ENCODE data around the gene AUTS2. TPM values are rescaled to one million over a fixed set of nuclear protein-coding genes. Genes with fewer than 3 reads are reported as not detected.

The AUTS2 gene
- total RNA-seq, 2 donors from 2014 or later: 8.6 TPM

DNA sequence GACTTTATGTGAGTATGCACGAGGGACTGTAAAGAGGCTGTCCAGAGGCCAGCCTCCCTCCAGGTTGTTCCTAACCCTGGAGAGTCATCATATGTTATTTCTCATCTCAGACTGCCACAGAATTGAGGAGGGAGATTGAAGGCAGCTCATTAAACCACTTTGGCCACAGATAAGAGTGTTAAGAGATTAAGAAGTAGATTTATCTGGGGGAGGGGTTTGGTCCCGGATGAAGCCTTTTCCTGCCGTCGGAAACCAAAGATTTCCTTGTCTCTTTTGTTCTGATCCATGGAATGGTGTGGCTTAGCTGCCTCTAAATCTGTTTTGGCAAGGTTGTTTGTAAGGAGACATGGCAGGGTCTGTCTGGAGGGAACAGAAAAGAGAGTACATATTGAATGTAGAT is 338.8 kb downstream of the AUTS2 start:
- Histone ChIP-seq H3K4me1 (no peaks in the 10 kb centered on the region), H3K36me3 (no peaks in the 10 kb centered on the region), H3K4me3 (no peak overlapping the region), H3K27me3 (no peaks in the 10 kb centered on the region), H3K27ac (no peak overlapping the region), H3K9me3 (no peaks in the 10 kb centered on the region)
- DNase-seq (ENCODE audit: low spot score): no peak
- TF ChIP-seq, protein P1, sequence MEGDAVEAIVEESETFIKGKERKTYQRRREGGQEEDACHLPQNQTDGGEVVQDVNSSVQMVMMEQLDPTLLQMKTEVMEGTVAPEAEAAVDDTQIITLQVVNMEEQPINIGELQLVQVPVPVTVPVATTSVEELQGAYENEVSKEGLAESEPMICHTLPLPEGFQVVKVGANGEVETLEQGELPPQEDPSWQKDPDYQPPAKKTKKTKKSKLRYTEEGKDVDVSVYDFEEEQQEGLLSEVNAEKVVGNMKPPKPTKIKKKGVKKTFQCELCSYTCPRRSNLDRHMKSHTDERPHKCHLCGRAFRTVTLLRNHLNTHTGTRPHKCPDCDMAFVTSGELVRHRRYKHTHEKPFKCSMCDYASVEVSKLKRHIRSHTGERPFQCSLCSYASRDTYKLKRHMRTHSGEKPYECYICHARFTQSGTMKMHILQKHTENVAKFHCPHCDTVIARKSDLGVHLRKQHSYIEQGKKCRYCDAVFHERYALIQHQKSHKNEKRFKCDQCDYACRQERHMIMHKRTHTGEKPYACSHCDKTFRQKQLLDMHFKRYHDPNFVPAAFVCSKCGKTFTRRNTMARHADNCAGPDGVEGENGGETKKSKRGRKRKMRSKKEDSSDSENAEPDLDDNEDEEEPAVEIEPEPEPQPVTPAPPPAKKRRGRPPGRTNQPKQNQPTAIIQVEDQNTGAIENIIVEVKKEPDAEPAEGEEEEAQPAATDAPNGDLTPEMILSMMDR (IDR thresholded peaks at IDR 0.05): no peak

DNA sequence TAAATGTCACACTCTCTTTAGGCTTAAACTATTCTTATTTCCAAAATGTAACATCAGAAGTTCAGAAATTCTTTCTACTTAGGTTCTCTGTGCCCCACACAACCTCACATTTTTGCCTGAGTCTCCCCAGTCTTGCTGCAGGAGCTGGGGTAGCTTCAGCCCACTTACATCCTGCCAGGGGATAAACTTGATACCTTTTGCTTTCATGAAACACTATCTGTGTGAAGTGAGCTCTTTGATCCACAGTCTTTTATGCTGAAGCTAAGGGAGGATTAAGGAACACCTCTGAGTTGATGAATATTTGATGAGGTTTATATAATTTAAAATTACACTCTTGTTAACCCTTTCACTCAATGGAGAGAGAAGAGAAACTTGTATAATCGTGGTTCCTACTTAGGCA is 341.0 kb downstream of the AUTS2 start:
- TF ChIP-seq, protein P1 (IDR thresholded peaks at IDR 0.05): no peak
- H3K9me3 ChIP-seq: no peaks in the 10 kb centered on the region
- H3K4me3 ChIP-seq: no peak overlapping the region
- H3K27me3 ChIP-seq: no peaks in the 10 kb centered on the region
- H3K36me3 ChIP-seq: no peaks in the 10 kb centered on the region
- no peaks in the 10 kb centered on the region for H3K4me1 ChIP-seq
- no peak for DNase-seq (ENCODE audit: low spot score)
- H3K27ac ChIP-seq: no peak overlapping the region

DNA sequence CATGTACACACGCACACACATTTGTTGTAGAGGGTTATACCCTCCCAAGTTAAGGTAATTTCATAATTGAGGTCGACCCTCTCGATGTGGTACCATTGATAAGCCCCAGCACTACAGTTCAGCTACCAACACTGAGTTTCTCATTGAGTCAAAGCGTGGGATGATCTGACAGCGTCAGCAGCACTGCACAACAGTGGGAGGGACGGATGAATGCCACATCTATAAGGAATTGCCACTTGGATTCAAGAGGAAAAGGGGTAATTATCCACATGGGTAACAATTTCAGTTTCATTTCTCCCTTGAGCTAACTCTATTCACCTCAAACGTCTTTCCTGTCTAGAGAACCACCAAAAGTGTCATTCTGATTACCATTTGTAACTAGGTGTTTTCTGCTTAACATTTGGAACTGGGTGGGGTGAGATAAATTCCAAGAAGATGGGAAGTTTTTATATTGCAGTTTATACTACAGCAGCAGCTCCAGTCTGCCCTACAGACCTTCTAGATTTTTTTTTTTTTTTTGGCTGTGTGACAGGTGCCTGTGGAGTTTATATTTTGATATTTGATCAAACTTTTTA is 342.9 kb downstream of the AUTS2 start:
- Histone ChIP-seq H3K4me3 (no peak overlapping the region), H3K36me3 (no peaks in the 10 kb centered on the region), H3K4me1 (no peaks in the 10 kb centered on the region), H3K27ac (no peak overlapping the region), H3K27me3 (no peaks in the 10 kb centered on the region), H3K9me3 (no peaks in the 10 kb centered on the region)
- no peak for DNase-seq (ENCODE audit: low spot score)
- TF ChIP-seq, protein P1 (IDR thresholded peaks at IDR 0.05): no peak

DNA sequence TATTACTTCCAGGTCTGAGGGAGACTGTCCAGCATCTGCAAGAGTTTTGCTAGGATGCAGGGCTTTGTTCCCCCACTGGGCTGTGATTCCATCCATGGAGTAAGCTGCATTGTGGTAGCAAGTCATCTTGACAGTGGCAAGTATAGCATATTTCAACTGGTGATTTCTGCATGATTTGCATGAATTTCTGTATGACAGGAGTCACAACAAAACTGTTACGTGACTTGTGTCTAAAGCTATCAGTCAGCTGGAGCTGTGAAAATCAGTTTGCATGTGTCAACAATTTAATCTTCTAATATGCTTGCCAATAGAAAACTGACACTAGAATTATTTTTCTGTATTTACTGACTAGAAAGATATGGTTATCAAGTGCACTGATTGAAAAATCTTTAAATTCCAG is 344.3 kb downstream of the AUTS2 start:
- DNase-seq (ENCODE audit: low spot score): no peak
- no peaks in the 10 kb centered on the region for H3K9me3 ChIP-seq
- no peaks in the 10 kb centered on the region for H3K36me3 ChIP-seq
- no peak overlapping the region for H3K27ac ChIP-seq
- no peaks in the 10 kb centered on the region for H3K27me3 ChIP-seq
- no peaks in the 10 kb centered on the region for H3K4me1 ChIP-seq
- H3K4me3 ChIP-seq: no peak overlapping the region
- TF ChIP-seq, protein P1 (IDR thresholded peaks at IDR 0.05): no peak

DNA sequence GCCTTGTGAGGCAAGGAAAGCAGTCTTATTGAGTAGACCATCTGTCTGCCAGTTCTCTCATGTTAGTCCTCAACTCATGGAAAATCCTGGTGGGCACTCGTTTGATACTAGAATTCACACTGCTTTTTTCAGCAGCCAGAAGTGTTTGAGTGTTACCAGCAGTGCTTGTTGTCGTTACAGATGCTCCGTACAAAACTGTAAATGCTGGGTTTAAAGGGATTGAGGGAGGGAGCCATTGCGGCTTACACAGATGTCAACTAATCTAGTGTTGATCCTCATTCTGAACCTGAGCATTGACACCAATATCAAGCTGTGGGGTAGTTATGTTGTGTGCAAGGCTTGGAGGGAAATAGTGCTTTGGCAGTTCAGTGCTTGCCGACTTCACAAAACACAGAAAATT is 348.6 kb downstream of the AUTS2 start:
- TF ChIP-seq, protein P1 (IDR thresholded peaks at IDR 0.05): no peak
- no peaks in the 10 kb centered on the region for H3K9me3 ChIP-seq
- no peak overlapping the region for H3K27ac ChIP-seq
- H3K27me3 ChIP-seq: no peaks in the 10 kb centered on the region
- H3K36me3 ChIP-seq: no peaks in the 10 kb centered on the region
- H3K4me1 ChIP-seq: no peaks in the 10 kb centered on the region
- H3K4me3 ChIP-seq: no peak overlapping the region
- DNase-seq (ENCODE audit: low spot score): no peak

DNA sequence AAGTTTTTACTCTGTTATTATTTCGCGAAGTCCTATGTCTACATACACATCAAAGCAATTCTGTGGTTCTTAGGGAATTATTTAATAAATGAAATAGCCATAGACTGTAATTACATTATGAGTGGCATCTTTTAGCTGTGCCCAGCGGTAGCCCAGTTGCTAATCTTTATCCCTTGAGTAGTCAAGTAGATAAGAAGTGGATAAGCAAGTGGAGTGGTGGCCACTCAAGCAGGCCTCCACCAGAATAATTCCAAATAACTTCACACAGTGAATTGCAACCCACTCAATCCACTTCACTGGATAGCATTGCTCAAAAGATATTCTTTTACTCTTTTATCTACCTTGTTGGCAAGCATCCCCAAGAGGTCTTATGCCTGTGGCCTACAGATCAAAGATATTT is 349.7 kb downstream of the AUTS2 start:
- no peak overlapping the region for H3K27ac ChIP-seq
- H3K4me3 ChIP-seq: no peak overlapping the region
- TF ChIP-seq, protein P1 (IDR thresholded peaks at IDR 0.05): no peak
- peaks cover 0 to under 1% of the 10 kb centered on the region in 2 donors for H3K4me1 ChIP-seq
- DNase-seq (ENCODE audit: low spot score): no peak
- no peaks in the 10 kb centered on the region for H3K27me3 ChIP-seq
- H3K9me3 ChIP-seq: no peaks in the 10 kb centered on the region
- H3K36me3 ChIP-seq: no peaks in the 10 kb centered on the region

Data from right atrium auricular region (tissue), 2 donors.